Osteocyte (in vitro differentiated cells): ENCODE results near the gene PMEPA1. TPM values are rescaled to one million over a fixed set of nuclear protein-coding genes. Genes with fewer than 3 reads are reported as not detected.

ENCODE experiments used
- DNase-seq: peaks from one replicate; pipeline ENCODE4 v3.0.0; 2021; ENCODE audit warnings: mixed read lengths; ENCODE audit not compliant: unreplicated experiment; ENCODE audit errors: extremely low spot score
- H3K27ac Mint-ChIP-seq: one replicate; pipeline ENCODE4 v1.8.0; 2021; ENCODE audit warnings: mild to moderate bottlenecking, mixed read lengths; ENCODE audit not compliant: unreplicated experiment
- H3K27me3 Mint-ChIP-seq: one replicate; pipeline ENCODE4 v1.8.0; 2021; ENCODE audit warnings: mixed read lengths; ENCODE audit not compliant: unreplicated experiment
- H3K36me3 Mint-ChIP-seq: one replicate; pipeline ENCODE4 v1.8.0; 2021; ENCODE audit warnings: mixed read lengths; ENCODE audit not compliant: unreplicated experiment
- H3K4me1 Mint-ChIP-seq: one replicate; pipeline ENCODE4 v1.8.0; 2021; ENCODE audit warnings: mixed read lengths; ENCODE audit not compliant: unreplicated experiment
- H3K4me3 Mint-ChIP-seq: one replicate; pipeline ENCODE4 v1.8.0; 2021; ENCODE audit warnings: mild to moderate bottlenecking, moderate library complexity, mixed read lengths; ENCODE audit not compliant: unreplicated experiment
- H3K9me3 Mint-ChIP-seq: one replicate; pipeline ENCODE4 v1.8.0; 2021; ENCODE audit warnings: mixed read lengths; ENCODE audit not compliant: unreplicated experiment
- CTCF ChIP-seq: fragments of 200-600 bp; sonication (generic); IDR thresholded peaks from 2 replicates; pipeline ENCODE4 v1.5.0; 2021; ENCODE audit warnings: antibody characterized with exemption, mild to moderate bottlenecking, moderate library complexity
- total RNA-seq: library from RNA; stranded (reverse); gene quantifications from 2 replicates; pipeline ENCODE4 v1.2.1, GENCODE V29; 2021

The PMEPA1 gene
- total RNA-seq, 1 donor from 2014 or later, result 24.1 TPM

DNA sequence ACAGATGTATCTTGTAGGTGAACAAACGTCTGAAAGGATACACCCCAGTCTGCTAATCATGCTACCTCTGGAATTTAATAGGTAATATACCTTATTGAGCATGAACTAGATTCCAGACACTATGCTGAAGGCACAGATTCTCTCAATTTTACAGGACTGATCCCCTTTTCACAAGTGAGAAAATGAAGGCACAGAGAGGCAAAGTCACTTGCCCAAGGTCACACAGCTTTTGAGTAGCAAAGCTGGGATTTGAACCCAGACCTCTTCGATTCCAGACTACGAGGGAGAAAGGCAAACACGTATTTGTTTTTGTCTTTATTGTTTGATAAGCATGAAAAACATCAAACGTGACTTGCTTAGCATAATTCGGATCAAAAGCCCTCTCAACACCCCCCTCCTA is 34.4 kb upstream of the PMEPA1 start:
- H3K9me3 Mint-ChIP-seq, result no peaks in the 10 kb centered on the region
- no peak for TF ChIP-seq CTCF
- no peak overlapping the region for H3K4me3 Mint-ChIP-seq
- H3K36me3 Mint-ChIP-seq, result no peaks in the 10 kb centered on the region
- DNase-seq, result no peak
- peaks cover 28% of the 10 kb centered on the region for H3K4me1 Mint-ChIP-seq
- peaks cover 11% of the 10 kb centered on the region for H3K27me3 Mint-ChIP-seq
- no peak overlapping the region for H3K27ac Mint-ChIP-seq

DNA sequence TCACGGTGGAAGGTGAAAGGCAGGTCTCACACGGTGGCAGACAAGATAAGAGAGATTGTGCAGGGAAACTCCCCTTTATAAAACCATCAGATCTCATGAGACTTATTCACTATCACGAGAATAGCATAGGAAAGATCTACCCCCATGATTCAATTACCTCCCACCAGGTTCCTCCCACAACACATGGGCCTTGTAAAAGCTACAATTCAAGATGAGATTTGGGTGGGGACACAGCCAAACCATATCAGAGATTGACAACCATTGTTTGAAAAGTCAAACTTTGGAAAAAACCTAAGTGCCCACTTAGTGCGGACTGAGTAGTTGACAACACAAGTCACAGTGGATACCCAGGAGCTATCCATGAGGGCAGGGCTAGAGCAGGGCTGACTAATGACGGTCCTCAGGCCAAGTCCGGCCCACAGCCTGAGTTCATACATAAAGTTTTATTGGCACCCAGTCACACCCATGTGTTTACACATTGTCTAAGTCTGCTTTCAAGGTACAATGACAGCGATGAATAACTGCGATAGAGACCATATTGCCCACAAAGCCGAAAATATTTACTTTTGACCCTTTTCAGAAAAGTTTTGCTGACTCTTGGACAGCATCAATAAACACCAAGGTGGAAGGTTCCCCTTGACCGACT is 33.8 kb upstream of the PMEPA1 start:
- TF ChIP-seq CTCF, result no peak
- peaks cover 11% of the 10 kb centered on the region for H3K27me3 Mint-ChIP-seq
- H3K9me3 Mint-ChIP-seq, result no peaks in the 10 kb centered on the region
- no peaks in the 10 kb centered on the region for H3K36me3 Mint-ChIP-seq
- no peak overlapping the region for H3K4me3 Mint-ChIP-seq
- H3K27ac Mint-ChIP-seq, result no peak overlapping the region
- peaks cover 21% of the 10 kb centered on the region for H3K4me1 Mint-ChIP-seq
- no peak for DNase-seq

DNA sequence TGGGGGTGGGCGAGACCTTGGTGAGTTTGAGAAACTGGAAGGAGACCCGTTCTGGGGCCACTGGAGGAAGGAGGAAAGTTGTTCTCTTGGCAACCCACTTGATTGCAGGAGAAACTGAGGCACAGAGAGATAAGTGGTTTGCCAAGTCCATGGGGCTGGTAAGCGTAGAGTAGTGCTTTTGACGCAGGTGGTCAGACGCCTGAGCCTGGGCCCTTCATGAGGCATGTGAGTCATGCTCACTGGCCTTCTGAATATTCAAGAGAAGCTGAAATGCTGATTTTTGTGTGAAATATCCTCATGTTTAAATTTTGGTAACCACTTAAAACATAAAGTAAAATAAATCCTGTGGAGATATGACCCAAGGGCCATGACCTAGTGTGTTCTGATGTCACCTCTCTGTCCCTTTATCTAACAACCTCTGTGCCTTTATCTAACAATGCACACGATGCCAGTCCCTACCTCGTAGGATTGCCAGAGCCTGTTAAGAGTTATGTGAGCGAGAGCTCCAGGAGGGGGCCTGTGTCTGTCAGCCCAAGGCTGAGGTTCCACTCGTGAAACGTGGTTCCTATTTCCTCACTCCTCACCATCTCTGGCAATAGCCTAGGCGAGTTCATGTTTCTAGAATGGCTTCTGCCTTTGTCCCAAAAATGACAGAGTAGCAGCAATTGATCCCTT is 32.8 kb upstream of the PMEPA1 start:
- Mint-ChIP-seq H3K4me1 (peaks cover 12% of the 10 kb centered on the region), H3K4me3 (no peak overlapping the region), H3K36me3 (no peaks in the 10 kb centered on the region), H3K27me3 (peaks cover 12% of the 10 kb centered on the region), H3K9me3 (no peaks in the 10 kb centered on the region), H3K27ac (no peak overlapping the region)
- no peak for DNase-seq
- TF ChIP-seq CTCF, result no peak

DNA sequence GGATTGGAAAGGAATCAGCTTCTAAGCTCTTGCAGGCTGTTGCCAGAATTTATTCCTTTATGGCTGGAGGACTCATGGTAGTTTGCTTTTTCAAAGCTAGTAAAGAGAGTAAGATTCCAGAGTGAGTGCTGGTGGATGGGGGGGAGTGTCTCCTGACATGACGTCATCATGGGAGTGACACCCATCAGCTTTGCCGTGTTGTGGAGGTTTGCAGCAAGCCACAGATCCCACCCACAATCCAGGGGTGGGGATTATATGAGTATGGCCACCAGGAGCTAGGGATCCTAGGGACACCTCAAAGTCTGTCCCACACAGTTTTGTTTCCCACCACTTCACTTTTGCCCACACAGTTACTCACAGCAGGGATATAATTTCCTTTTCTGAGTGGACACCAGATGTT is 28.7 kb upstream of the PMEPA1 start:
- Mint-ChIP-seq H3K27me3 (peaks cover 34% of the 10 kb centered on the region), H3K4me1 (no peaks in the 10 kb centered on the region), H3K27ac (no peak overlapping the region), H3K4me3 (no peak overlapping the region), H3K36me3 (no peaks in the 10 kb centered on the region), H3K9me3 (no peaks in the 10 kb centered on the region)
- DNase-seq, result no peak
- no peak for TF ChIP-seq CTCF

DNA sequence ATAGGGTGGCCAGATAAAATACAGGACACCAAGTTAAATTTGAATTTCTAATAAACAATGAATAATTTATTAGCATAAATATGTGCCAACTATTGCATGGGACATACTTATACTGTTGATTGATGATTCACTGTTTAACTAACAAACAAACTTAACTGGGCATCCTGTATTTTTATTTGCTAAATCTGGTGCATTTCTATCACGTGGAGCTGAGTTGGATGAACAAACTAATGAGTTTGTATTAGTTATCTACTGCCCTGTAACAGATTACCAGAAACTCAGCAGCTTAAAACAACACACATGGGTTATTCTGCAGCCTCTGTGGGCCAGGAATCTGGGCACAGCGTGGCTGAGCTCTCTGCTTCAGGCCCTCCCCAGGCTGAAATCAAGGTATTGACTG is 28.2 kb upstream of the PMEPA1 start:
- TF ChIP-seq CTCF, result no peak
- H3K27ac Mint-ChIP-seq, result no peak overlapping the region
- no peaks in the 10 kb centered on the region for H3K4me1 Mint-ChIP-seq
- no peaks in the 10 kb centered on the region for H3K9me3 Mint-ChIP-seq
- H3K4me3 Mint-ChIP-seq, result no peak overlapping the region
- DNase-seq, result no peak
- no peaks in the 10 kb centered on the region for H3K36me3 Mint-ChIP-seq
- peaks cover 36% of the 10 kb centered on the region for H3K27me3 Mint-ChIP-seq
